HT-29 (cell line): ENCODE measurements around the gene CDH12. TPM values are rescaled to one million over a fixed set of nuclear protein-coding genes. Genes with fewer than 3 reads are reported as not detected.
"Not testable (repeated sequence)": the region's sequence is repeated elsewhere in the genome, so short reads cannot be mapped to it uniquely, and the experiment has no call there.

Experiments used
- DNase-seq: peaks from one replicate; pipeline ENCODE4 v3.0.0-alpha.2; 2015; ENCODE audit warnings: low spot score
- total RNA-seq: library from RNA; depleted of rRNA; stranded (reverse); fragments of >200 nt; shearing (Covaris generic); gene quantifications from 2 replicates; pipeline ENCODE4 v1.2.3, GENCODE V29; 2014

Gene CDH12
- total RNA-seq, 1 experiment from 2014 or later, result not detected

- no peak for DNase-seq
Observed at GRCh38 chr5:22650511-22650910, 202.6 kb downstream of the CDH12 start.

- DNase-seq, result peak; percentile 93
Observed at GRCh38 chr5:22649074-22649473, 204.1 kb downstream of the CDH12 start.

- no peak for DNase-seq
Observed at GRCh38 chr5:22644859-22645258, 208.3 kb downstream of the CDH12 start.

- no peak for DNase-seq
Observed at GRCh38 chr5:22643356-22643755, 209.8 kb downstream of the CDH12 start.

- no peak for DNase-seq
Observed at GRCh38 chr5:22631683-22632082, 221.5 kb downstream of the CDH12 start.

- no peak for DNase-seq
Observed at GRCh38 chr5:22627029-22627428, 226.1 kb downstream of the CDH12 start.

GRCh38 chr5:22625451-22625850, 227.7 kb downstream of the CDH12 start:
- DNase-seq, result no peak

GRCh38 chr5:22621084-22621483, 232.1 kb downstream of the CDH12 start:
- no peak for DNase-seq

- no peak for DNase-seq
Observed at GRCh38 chr5:22615964-22616363, 237.2 kb downstream of the CDH12 start.

- no peak for DNase-seq
Observed at GRCh38 chr5:22614486-22615094, 238.6 kb downstream of the CDH12 start.

- no peak for DNase-seq
Observed at GRCh38 chr5:22612928-22613327, 240.2 kb downstream of the CDH12 start.

GRCh38 chr5:22611327-22611726, 241.8 kb downstream of the CDH12 start:
- DNase-seq, result no peak

- not testable (repeated sequence) for DNase-seq
Observed at GRCh38 chr5:22607498-22607897, 245.6 kb downstream of the CDH12 start.

GRCh38 chr5:22605473-22605872, 247.7 kb downstream of the CDH12 start:
- no peak for DNase-seq

- peak; percentile 15 for DNase-seq
Observed at GRCh38 chr5:22604711-22605110, 248.4 kb downstream of the CDH12 start.

GRCh38 chr5:22598796-22599195, 254.3 kb downstream of the CDH12 start:
- DNase-seq, result no peak

GRCh38 chr5:22596404-22596970, 256.7 kb downstream of the CDH12 start:
- no peak for DNase-seq

GRCh38 chr5:22594491-22594890, 258.7 kb downstream of the CDH12 start:
- DNase-seq, result no peak

- no peak for DNase-seq
Observed at GRCh38 chr5:22593592-22593991, 259.6 kb downstream of the CDH12 start.

GRCh38 chr5:22591461-22591860, 261.7 kb downstream of the CDH12 start:
- DNase-seq, result no peak

- no peak for DNase-seq
Observed at GRCh38 chr5:22590677-22591268, 262.4 kb downstream of the CDH12 start.

- no peak for DNase-seq
Observed at GRCh38 chr5:22577711-22578110, 275.4 kb downstream of the CDH12 start.

GRCh38 chr5:22577006-22577405, 276.1 kb downstream of the CDH12 start:
- no peak for DNase-seq
